Measurements from ENCODE around the gene HTT. TPM values are rescaled to one million over a fixed set of nuclear protein-coding genes. Genes with fewer than 3 reads are reported as not detected.

The HTT gene
- total RNA-seq, 1 experiment from 2014 or later: 37.4 TPM

- Histone ChIP-seq H3K4me3 (replicated peaks in 1 of 2; ENCODE audit: low read depth in 1 of 2, low read length in 2 of 2) (no peak overlapping the region), H3K27me3 (ENCODE audit: insufficient read depth, low read length) (no peaks in the 10 kb centered on the region), H3K9me3 (ENCODE audit: control insufficient read depth in 1 of 2, insufficient read depth in 1 of 2, low read depth in 1 of 2, low read length in 2 of 2) (no peaks in the 10 kb centered on the region), H4K20me1 (ENCODE audit: insufficient read depth) (no peaks in the 10 kb centered on the region), H3K9ac (ENCODE audit: low read length) (no peak overlapping the region), H3K4me1 (ENCODE audit: control insufficient read depth in 1 of 2, insufficient read depth in 2 of 2, low read length in 2 of 2) (no peaks in the 10 kb centered on the region), H3K79me2 (ENCODE audit: insufficient read depth, low read length) (no peaks in the 10 kb centered on the region), H3K9me2 (ENCODE audit: insufficient read depth) (no peaks in the 10 kb centered on the region), H3K36me3 (ENCODE audit: control insufficient read depth in 1 of 2, insufficient read depth in 2 of 2, low read length in 2 of 2) (peaks cover 25 to 30% of the 10 kb centered on the region in 2 experiments), H3K4me2 (ENCODE audit: low read length) (no peak overlapping the region), H3K27ac (ENCODE audit: low read depth, low read length) (no peak overlapping the region), H2AFZ (ENCODE audit: low read depth, low read length, poor library complexity, severe bottlenecking) (no peak overlapping the region)
- no peak for DNase-seq (ENCODE audit: low read depth, low spot score)
- no peak for ATAC-seq
- no peak for TF ChIP-seq SP1 (IDR thresholded peaks at IDR 0.05; ENCODE audit: low read depth)
- no TSS peak for BruUV-seq (replicated peaks)
- CTCF ChIA-PET: interaction anchor here (1.0 to 2.8 kb wide), 6 partner anchors 8 to 92 kb away, joined by 3 to 16 read pairs (median 4); no protein-coding TSS in a partner anchor
- intact Hi-C loops (cut with micrococcal nuclease): loop anchor here (5.0 kb wide), 1 partner anchor 88 kb away; no protein-coding TSS in a partner anchor
- POLR2A ChIA-PET: no interaction called here
- RAD21 ChIA-PET (ENCODE audit: low non-redundant PET in 1 of 2, low total read pairs in 2 of 2, uncharacterized antibody in 2 of 2, unreplicated experiment in 2 of 2): no interaction called here
Measured at GRCh38 chr4:3135155-3136011, 60.9 kb downstream of the HTT start.

DNA sequence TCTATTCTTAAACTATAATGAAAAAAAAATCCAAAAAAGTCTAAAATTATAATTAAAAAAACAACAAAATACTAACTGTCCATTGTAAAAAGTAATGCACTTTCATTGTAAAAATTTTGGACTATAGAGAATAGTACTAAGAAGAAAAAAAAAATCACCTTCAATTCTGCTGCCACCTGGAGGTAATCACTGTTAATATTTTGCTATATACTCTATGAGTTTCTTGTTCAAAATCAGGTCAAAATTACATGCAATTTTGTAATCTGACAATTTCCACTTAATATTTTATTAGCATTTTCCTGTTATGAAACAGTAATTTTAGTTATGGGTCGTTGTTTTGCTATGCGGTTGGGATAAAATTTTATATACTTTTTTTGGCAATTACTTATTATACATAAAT is 62.0 kb downstream of the HTT start:
- DNase-seq (ENCODE audit: low read depth, low spot score): no peak
- H3K9ac ChIP-seq (ENCODE audit: low read length): no peak overlapping the region
- RAD21 ChIA-PET (ENCODE audit: low non-redundant PET in 1 of 2, low total read pairs in 2 of 2, uncharacterized antibody in 2 of 2, unreplicated experiment in 2 of 2): no interaction called here
- no peaks in the 10 kb centered on the region for H3K27me3 ChIP-seq (ENCODE audit: insufficient read depth, low read length)
- CTCF ChIA-PET: interaction anchor here (1.0 to 2.8 kb wide), 5 partner anchors 9 to 93 kb away, joined by 3 to 16 read pairs (median 4); no protein-coding TSS in a partner anchor
- no peaks in the 10 kb centered on the region for H3K9me2 ChIP-seq (ENCODE audit: insufficient read depth)
- H3K9me3 ChIP-seq (ENCODE audit: control insufficient read depth in 1 of 2, insufficient read depth in 1 of 2, low read depth in 1 of 2, low read length in 2 of 2): no peaks in the 10 kb centered on the region
- intact Hi-C loops (cut with micrococcal nuclease): loop anchor here (5.0 kb wide), 1 partner anchor 89 kb away; no protein-coding TSS in a partner anchor
- no peak overlapping the region for H3K4me3 ChIP-seq (replicated peaks in 1 of 2; ENCODE audit: low read depth in 1 of 2, low read length in 2 of 2)
- ATAC-seq: no peak
- H3K79me2 ChIP-seq (ENCODE audit: insufficient read depth, low read length): no peaks in the 10 kb centered on the region
- no peak overlapping the region for H3K27ac ChIP-seq (ENCODE audit: low read depth, low read length)
- H2AFZ ChIP-seq (ENCODE audit: low read depth, low read length, poor library complexity, severe bottlenecking): no peak overlapping the region
- H3K4me2 ChIP-seq (ENCODE audit: low read length): no peak overlapping the region
- no peaks in the 10 kb centered on the region for H3K4me1 ChIP-seq (ENCODE audit: control insufficient read depth in 1 of 2, insufficient read depth in 2 of 2, low read length in 2 of 2)
- H4K20me1 ChIP-seq (ENCODE audit: insufficient read depth): no peaks in the 10 kb centered on the region
- POLR2A ChIA-PET: no interaction called here
- TF ChIP-seq RAD21 (IDR thresholded peaks at IDR 0.05; ENCODE audit: low read depth) (0 out of 2 replicates have a peak, but pooled peaks have one; percentile 19), MAX (IDR thresholded peaks at IDR 0.05) (no peak)
- TF ChIP-seq, protein P1, sequence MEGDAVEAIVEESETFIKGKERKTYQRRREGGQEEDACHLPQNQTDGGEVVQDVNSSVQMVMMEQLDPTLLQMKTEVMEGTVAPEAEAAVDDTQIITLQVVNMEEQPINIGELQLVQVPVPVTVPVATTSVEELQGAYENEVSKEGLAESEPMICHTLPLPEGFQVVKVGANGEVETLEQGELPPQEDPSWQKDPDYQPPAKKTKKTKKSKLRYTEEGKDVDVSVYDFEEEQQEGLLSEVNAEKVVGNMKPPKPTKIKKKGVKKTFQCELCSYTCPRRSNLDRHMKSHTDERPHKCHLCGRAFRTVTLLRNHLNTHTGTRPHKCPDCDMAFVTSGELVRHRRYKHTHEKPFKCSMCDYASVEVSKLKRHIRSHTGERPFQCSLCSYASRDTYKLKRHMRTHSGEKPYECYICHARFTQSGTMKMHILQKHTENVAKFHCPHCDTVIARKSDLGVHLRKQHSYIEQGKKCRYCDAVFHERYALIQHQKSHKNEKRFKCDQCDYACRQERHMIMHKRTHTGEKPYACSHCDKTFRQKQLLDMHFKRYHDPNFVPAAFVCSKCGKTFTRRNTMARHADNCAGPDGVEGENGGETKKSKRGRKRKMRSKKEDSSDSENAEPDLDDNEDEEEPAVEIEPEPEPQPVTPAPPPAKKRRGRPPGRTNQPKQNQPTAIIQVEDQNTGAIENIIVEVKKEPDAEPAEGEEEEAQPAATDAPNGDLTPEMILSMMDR (IDR thresholded peaks at IDR 0.05 in 2 of 3, conservative IDR thresholded peaks at IDR 0.05 in 1 of 3; ENCODE audit: borderline replicate concordance in 1 of 3, insufficient read depth in 1 of 3, low read depth in 2 of 3, low read length in 2 of 3): peak; percentile 7 to 39 (median 27); a peak in 2 of 6 replicates
- no TSS peak for BruUV-seq (replicated peaks)
- H3K36me3 ChIP-seq (ENCODE audit: control insufficient read depth in 1 of 2, insufficient read depth in 2 of 2, low read length in 2 of 2): peaks cover 14 to 31% of the 10 kb centered on the region in 2 experiments
